ENCODE measurements around the gene IL23A. TPM values are rescaled to one million over a fixed set of nuclear protein-coding genes. Genes with fewer than 3 reads are reported as not detected.

Gene IL23A
- total RNA-seq, 1 experiment from 2014 or later = 2.0 TPM

DNA sequence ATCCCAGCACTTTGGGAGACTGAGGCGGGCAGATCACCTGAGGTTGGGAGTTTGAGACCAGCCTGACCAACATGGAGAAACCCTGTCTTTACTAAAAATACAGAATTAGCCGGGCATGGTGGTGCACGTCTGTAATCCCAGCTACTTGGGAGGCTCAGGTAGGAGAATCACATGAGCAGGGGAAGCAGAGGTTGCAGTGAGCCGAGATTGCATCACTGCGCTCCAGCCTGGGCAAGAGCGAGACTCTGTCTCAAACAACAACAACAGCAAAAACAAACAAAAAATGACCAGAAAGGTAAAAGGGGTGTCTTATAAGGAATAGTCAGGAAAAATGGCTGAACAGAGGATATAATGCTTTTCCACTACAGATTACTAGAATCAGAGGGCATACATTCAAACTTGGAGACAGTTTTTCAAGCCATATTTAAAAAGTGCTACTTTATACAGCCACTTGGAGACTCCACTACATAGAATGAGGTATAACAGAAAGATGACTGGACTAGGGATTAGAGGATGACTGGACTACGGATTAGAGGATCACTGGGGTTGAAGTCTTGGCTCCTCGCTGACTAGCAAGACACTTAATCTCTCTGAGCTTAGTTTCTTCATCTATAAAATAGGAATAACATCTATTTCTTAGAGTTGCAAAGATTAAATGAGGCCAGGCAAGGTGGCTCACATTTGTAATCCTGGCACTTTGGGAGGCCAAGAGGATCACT lies 33.7 kb upstream of the IL23A start:
- Mint-ChIP-seq H3K27me3 (ENCODE audit: low read depth) (no peaks in the 10 kb centered on the region), H3K4me3 (no peak overlapping the region), H3K4me1 (peaks cover 8 to 10% of the 10 kb centered on the region in 2 experiments), H3K27ac (peak overlapping the region in 1 of 3 experiments; percentile 70; a peak in 2 of 7 replicates), H3K36me3 (ENCODE audit: insufficient read depth in 1 of 3, low read depth in 3 of 3) (peaks cover 16 to 59% (median 36%) of the 10 kb centered on the region in 3 experiments; a peak in 6 of 7 replicates), H3K9me3 (no peaks in the 10 kb centered on the region)
- Histone ChIP-seq H3K79me2 (ENCODE audit: insufficient read depth, low read length) (no peaks in the 10 kb centered on the region), H4K8ac (replicated peaks; ENCODE audit: insufficient read length, low read depth, low read length) (no peak overlapping the region), H2BK12ac (ENCODE audit: insufficient read length, low read depth, low read length) (no peak overlapping the region), H2BK20ac (ENCODE audit: low read depth, low read length, poor library complexity, severe bottlenecking) (no peak overlapping the region), H3K18ac (ENCODE audit: insufficient read length, low read depth, low read length) (no peak overlapping the region), H3K56ac (ENCODE audit: insufficient read length, low read depth, low read length) (no peak overlapping the region), H4K91ac (ENCODE audit: insufficient read length, low read depth, low read length) (no peak overlapping the region), H3K4ac (ENCODE audit: low read depth, low read length) (no peak overlapping the region), H4K20me1 (ENCODE audit: control insufficient read depth, insufficient read depth, insufficient read length) (no peaks in the 10 kb centered on the region), H3K79me1 (ENCODE audit: insufficient read depth, low read depth, low read length, poor library complexity, severe bottlenecking) (no peaks in the 10 kb centered on the region), H2AFZ (ENCODE audit: low read length) (no peak overlapping the region), H2AK5ac (ENCODE audit: insufficient read length, low read length) (no peak overlapping the region), H3T11ph (ENCODE audit: low read length) (no peak overlapping the region), H3K9me3 (ENCODE audit: control insufficient read depth, low read depth, low read length) (no peaks in the 10 kb centered on the region), H3K23ac (ENCODE audit: insufficient read length, low read depth, low read length) (no peak overlapping the region), H2BK120ac (ENCODE audit: low read depth, low read length, poor library complexity, severe bottlenecking) (no peak overlapping the region), H3K27ac (ENCODE audit: insufficient read length, low read depth, low read length) (no peak overlapping the region), H3K4me1 (ENCODE audit: insufficient read depth, low read length) (no peaks in the 10 kb centered on the region; the same call in 1 of the 2 replicates), H3K9ac (ENCODE audit: extremely low read depth, insufficient read length, low read length) (no peak overlapping the region), H2BK15ac (ENCODE audit: low read depth, low read length) (no peak overlapping the region), H3K4me2 (ENCODE audit: insufficient read depth, insufficient read length, low read length) (no peak overlapping the region), H2BK5ac (ENCODE audit: insufficient read length, low read length) (no peak overlapping the region), H3K27me3 (ENCODE audit: insufficient read depth, low read length) (no peaks in the 10 kb centered on the region), H4K5ac (ENCODE audit: insufficient read length, low read depth, low read length) (no peak overlapping the region), H3K14ac (ENCODE audit: insufficient read depth, low read length) (no peak overlapping the region), H3K23me2 (ENCODE audit: insufficient read length, low read depth, low read length, poor library complexity, severe bottlenecking) (no peaks in the 10 kb centered on the region)
- TF ChIP-seq, protein P1, sequence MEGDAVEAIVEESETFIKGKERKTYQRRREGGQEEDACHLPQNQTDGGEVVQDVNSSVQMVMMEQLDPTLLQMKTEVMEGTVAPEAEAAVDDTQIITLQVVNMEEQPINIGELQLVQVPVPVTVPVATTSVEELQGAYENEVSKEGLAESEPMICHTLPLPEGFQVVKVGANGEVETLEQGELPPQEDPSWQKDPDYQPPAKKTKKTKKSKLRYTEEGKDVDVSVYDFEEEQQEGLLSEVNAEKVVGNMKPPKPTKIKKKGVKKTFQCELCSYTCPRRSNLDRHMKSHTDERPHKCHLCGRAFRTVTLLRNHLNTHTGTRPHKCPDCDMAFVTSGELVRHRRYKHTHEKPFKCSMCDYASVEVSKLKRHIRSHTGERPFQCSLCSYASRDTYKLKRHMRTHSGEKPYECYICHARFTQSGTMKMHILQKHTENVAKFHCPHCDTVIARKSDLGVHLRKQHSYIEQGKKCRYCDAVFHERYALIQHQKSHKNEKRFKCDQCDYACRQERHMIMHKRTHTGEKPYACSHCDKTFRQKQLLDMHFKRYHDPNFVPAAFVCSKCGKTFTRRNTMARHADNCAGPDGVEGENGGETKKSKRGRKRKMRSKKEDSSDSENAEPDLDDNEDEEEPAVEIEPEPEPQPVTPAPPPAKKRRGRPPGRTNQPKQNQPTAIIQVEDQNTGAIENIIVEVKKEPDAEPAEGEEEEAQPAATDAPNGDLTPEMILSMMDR (conservative IDR thresholded peaks at IDR 0.05) = no peak
- WGBS (ENCODE audit: extremely low coverage, insufficient read length, low lambda C conversion rate) = no CpG with 5 or more reads among the region's 8 CpGs
- no peak for DNase-seq
